Measurements from ENCODE around the gene NUP153. TPM values are rescaled to one million over a fixed set of nuclear protein-coding genes. Genes with fewer than 3 reads are reported as not detected.
A peak's percentile ranks its signal among the peaks of the same experiment; 100 is the strongest.

The NUP153 gene
- total RNA-seq, 2 donors from 2014 or later, result 59.0 to 61.4 TPM

GRCh38 chr6:17705778-17706579 lies 746 bp downstream of the NUP153 start:
- Mint-ChIP-seq H3K9me3 (no peaks in the 10 kb centered on the region), H3K36me3 (ENCODE audit: insufficient read depth in 2 of 2) (peaks cover 4 to 24% of the 10 kb centered on the region in 2 donors), H3K4me3 (peak overlapping the region; percentile 97 to 99), H3K27me3 (ENCODE audit: low read depth) (no peaks in the 10 kb centered on the region), H3K27ac (peak overlapping the region; percentile 98), H3K4me1 (ENCODE audit: low read depth) (peaks cover 43% of the 10 kb centered on the region)
- ATAC-seq (replicated peaks in 1 of 2) (peak; percentile 74 to 78), DNase-seq (peak; percentile 91 to 93)

GRCh38 chr6:17705428-17705777 lies 1.3 kb downstream of the NUP153 start:
- H3K27me3 Mint-ChIP-seq (ENCODE audit: low read depth), result no peaks in the 10 kb centered on the region
- peak in 1 of 2 donors; percentile 15 for ATAC-seq (replicated peaks in 1 of 2)

GRCh38 chr6:17703256-17703694 lies 3.5 kb downstream of the NUP153 start:
- H3K27me3 Mint-ChIP-seq (ENCODE audit: low read depth), result no peaks in the 10 kb centered on the region
- no peaks in the 10 kb centered on the region for H3K9me3 Mint-ChIP-seq
- peak overlapping the region; percentile 82 for H3K27ac Mint-ChIP-seq
- ATAC-seq (replicated peaks in 1 of 2) (peak in 1 of 2 donors; percentile 11), DNase-seq (no peak)
- peaks cover 0 to 21% of the 10 kb centered on the region in 2 donors for H3K36me3 Mint-ChIP-seq (ENCODE audit: insufficient read depth in 2 of 2)
- H3K4me3 Mint-ChIP-seq, result peak overlapping the region; percentile 93 to 95
- peaks cover 55% of the 10 kb centered on the region for H3K4me1 Mint-ChIP-seq (ENCODE audit: low read depth)

More at GRCh38 chr6:17705428-17705777, 1.3 kb downstream of the NUP153 start:
- peaks cover 49% of the 10 kb centered on the region for H3K4me1 Mint-ChIP-seq (ENCODE audit: low read depth)
- H3K9me3 Mint-ChIP-seq, result no peaks in the 10 kb centered on the region
- H3K36me3 Mint-ChIP-seq (ENCODE audit: insufficient read depth in 2 of 2), result peaks cover 4 to 24% of the 10 kb centered on the region in 2 donors
- peak overlapping the region; percentile 98 for H3K27ac Mint-ChIP-seq
- no peak for DNase-seq
- H3K4me3 Mint-ChIP-seq, result peak overlapping the region; percentile 97 to 99

- H3K27me3 Mint-ChIP-seq (ENCODE audit: low read depth), result no peaks in the 10 kb centered on the region
- peak overlapping the region; percentile 20 to 93 for H3K4me3 Mint-ChIP-seq
- ATAC-seq (replicated peaks in 1 of 2) (no peak), DNase-seq (no peak)
- peaks cover 3 to 25% of the 10 kb centered on the region in 2 donors for H3K36me3 Mint-ChIP-seq (ENCODE audit: insufficient read depth in 2 of 2)
- H3K27ac Mint-ChIP-seq, result peak overlapping the region; percentile 42
- H3K9me3 Mint-ChIP-seq, result no peaks in the 10 kb centered on the region
- H3K4me1 Mint-ChIP-seq (ENCODE audit: low read depth), result peaks cover 64% of the 10 kb centered on the region
Measured at GRCh38 chr6:17700421-17701416, 6.0 kb downstream of the NUP153 start.

- peak overlapping the region in 1 of 2 donors; percentile 31 for H3K4me3 Mint-ChIP-seq
Measured at GRCh38 chr6:17691925-17692538, 14.7 kb downstream of the NUP153 start.

GRCh38 chr6:17688481-17688880 lies 18.2 kb downstream of the NUP153 start:
- Mint-ChIP-seq H3K27ac (no peak overlapping the region), H3K36me3 (ENCODE audit: insufficient read depth in 2 of 2) (peaks cover 8 to 29% of the 10 kb centered on the region in 2 donors), H3K4me1 (ENCODE audit: low read depth) (peaks cover 51% of the 10 kb centered on the region), H3K4me3 (no peak overlapping the region), H3K9me3 (no peaks in the 10 kb centered on the region), H3K27me3 (ENCODE audit: low read depth) (no peaks in the 10 kb centered on the region)
- no peak for ATAC-seq (replicated peaks in 1 of 2)
- no peak for DNase-seq

More at GRCh38 chr6:17691925-17692538, 14.7 kb downstream of the NUP153 start:
- H3K4me1 Mint-ChIP-seq (ENCODE audit: low read depth), result peaks cover 71% of the 10 kb centered on the region
- H3K9me3 Mint-ChIP-seq, result no peaks in the 10 kb centered on the region
- peaks cover 8 to 28% of the 10 kb centered on the region in 2 donors for H3K36me3 Mint-ChIP-seq (ENCODE audit: insufficient read depth in 2 of 2)
- no peak overlapping the region for H3K27ac Mint-ChIP-seq
- ATAC-seq (replicated peaks in 1 of 2), result no peak
- H3K27me3 Mint-ChIP-seq (ENCODE audit: low read depth), result no peaks in the 10 kb centered on the region
- DNase-seq, result no peak

GRCh38 chr6:17687136-17687535 lies 19.6 kb downstream of the NUP153 start:
- H3K9me3 Mint-ChIP-seq, result no peaks in the 10 kb centered on the region
- peaks cover 49% of the 10 kb centered on the region for H3K4me1 Mint-ChIP-seq (ENCODE audit: low read depth)
- H3K27ac Mint-ChIP-seq, result peak overlapping the region; percentile 75

GRCh38 chr6:17684134-17684533 lies 22.6 kb downstream of the NUP153 start:
- Mint-ChIP-seq H3K36me3 (ENCODE audit: insufficient read depth in 2 of 2) (peaks cover 14 to 44% of the 10 kb centered on the region in 2 donors), H3K4me1 (ENCODE audit: low read depth) (peaks cover 42% of the 10 kb centered on the region), H3K4me3 (no peak overlapping the region), H3K9me3 (no peaks in the 10 kb centered on the region), H3K27ac (no peak overlapping the region), H3K27me3 (ENCODE audit: low read depth) (no peaks in the 10 kb centered on the region)
- no peak for ATAC-seq (replicated peaks in 1 of 2)
- DNase-seq, result no peak

More at GRCh38 chr6:17687136-17687535, 19.6 kb downstream of the NUP153 start:
- DNase-seq (no peak), ATAC-seq (replicated peaks in 1 of 2) (no peak)
- no peak overlapping the region for H3K4me3 Mint-ChIP-seq
- peaks cover 12 to 36% of the 10 kb centered on the region in 2 donors for H3K36me3 Mint-ChIP-seq (ENCODE audit: insufficient read depth in 2 of 2)
- no peaks in the 10 kb centered on the region for H3K27me3 Mint-ChIP-seq (ENCODE audit: low read depth)

GRCh38 chr6:17683428-17683827 lies 23.3 kb downstream of the NUP153 start:
- DNase-seq (no peak), ATAC-seq (replicated peaks in 1 of 2) (no peak)
- no peak overlapping the region for H3K4me3 Mint-ChIP-seq
- peaks cover 14 to 42% of the 10 kb centered on the region in 2 donors for H3K36me3 Mint-ChIP-seq (ENCODE audit: insufficient read depth in 2 of 2)
- H3K9me3 Mint-ChIP-seq, result no peaks in the 10 kb centered on the region
- no peak overlapping the region for H3K27ac Mint-ChIP-seq
- H3K4me1 Mint-ChIP-seq (ENCODE audit: low read depth), result peaks cover 49% of the 10 kb centered on the region
- H3K27me3 Mint-ChIP-seq (ENCODE audit: low read depth), result no peaks in the 10 kb centered on the region

GRCh38 chr6:17679726-17680125 lies 27.0 kb downstream of the NUP153 start:
- Mint-ChIP-seq H3K27ac (peak overlapping the region; percentile 57), H3K36me3 (ENCODE audit: insufficient read depth in 2 of 2) (peaks cover 9 to 32% of the 10 kb centered on the region in 2 donors)

GRCh38 chr6:17677602-17678001 lies 29.1 kb downstream of the NUP153 start:
- Mint-ChIP-seq H3K4me3 (no peak overlapping the region), H3K4me1 (ENCODE audit: low read depth) (peaks cover 59% of the 10 kb centered on the region), H3K9me3 (no peaks in the 10 kb centered on the region), H3K36me3 (ENCODE audit: insufficient read depth in 2 of 2) (peaks cover 6 to 32% of the 10 kb centered on the region in 2 donors), H3K27ac (no peak overlapping the region), H3K27me3 (ENCODE audit: low read depth) (no peaks in the 10 kb centered on the region)
- DNase-seq (no peak), ATAC-seq (replicated peaks in 1 of 2) (no peak)

More at GRCh38 chr6:17679726-17680125, 27.0 kb downstream of the NUP153 start:
- ATAC-seq (replicated peaks in 1 of 2) (no peak), DNase-seq (no peak)
- H3K4me1 Mint-ChIP-seq (ENCODE audit: low read depth), result peaks cover 52% of the 10 kb centered on the region
- H3K9me3 Mint-ChIP-seq, result no peaks in the 10 kb centered on the region
- H3K27me3 Mint-ChIP-seq (ENCODE audit: low read depth), result no peaks in the 10 kb centered on the region
- no peak overlapping the region for H3K4me3 Mint-ChIP-seq

GRCh38 chr6:17673543-17674254 lies 33.0 kb downstream of the NUP153 start:
- ATAC-seq (replicated peaks in 1 of 2) (peak; percentile 87 to 89), DNase-seq (peak; percentile 14 to 28)
- Mint-ChIP-seq H3K27me3 (ENCODE audit: low read depth) (no peaks in the 10 kb centered on the region), H3K9me3 (no peaks in the 10 kb centered on the region), H3K4me3 (peak overlapping the region in 1 of 2 donors; percentile 9), H3K27ac (peak overlapping the region; percentile 97), H3K36me3 (ENCODE audit: insufficient read depth in 2 of 2) (peaks cover 4 to 46% of the 10 kb centered on the region in 2 donors), H3K4me1 (ENCODE audit: low read depth) (peaks cover 38% of the 10 kb centered on the region)
